C4-2B (cell line): Measurements from ENCODE around the gene VSIR.

ENCODE experiments used
- ZFX ChIP-seq: fragments of 450-650 bp; IDR thresholded peaks from 2 replicates; pipeline ENCODE4 v1.6.1; 2017
- TF ChIP-seq, protein P1 (sequence below): fragments of 450-650 bp; conservative IDR thresholded peaks from 2 replicates; pipeline ENCODE4 v1.5.1; 2017; ENCODE audit warnings: mild to moderate bottlenecking

DNA sequence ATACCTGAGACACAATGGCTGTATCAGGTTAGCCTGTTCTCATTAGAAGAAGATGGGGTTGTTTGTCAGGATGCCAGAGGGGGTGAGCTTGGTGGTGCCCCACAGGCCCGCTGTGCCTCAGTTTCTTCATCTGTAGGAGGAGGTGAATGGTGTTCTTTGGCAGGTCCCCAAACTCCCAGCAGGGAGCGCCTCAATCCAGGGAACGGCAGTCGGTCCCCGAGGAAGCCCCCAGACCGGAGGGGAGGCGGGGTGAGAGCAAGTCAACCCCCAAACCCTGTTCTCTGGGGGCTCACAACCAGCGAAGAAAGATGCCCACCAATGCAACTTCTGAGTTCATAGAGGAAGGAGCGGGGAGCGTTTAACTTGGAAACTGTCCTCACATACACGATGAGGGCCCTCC is 69.7 kb downstream of the VSIR start:
- TF ChIP-seq, protein P1, sequence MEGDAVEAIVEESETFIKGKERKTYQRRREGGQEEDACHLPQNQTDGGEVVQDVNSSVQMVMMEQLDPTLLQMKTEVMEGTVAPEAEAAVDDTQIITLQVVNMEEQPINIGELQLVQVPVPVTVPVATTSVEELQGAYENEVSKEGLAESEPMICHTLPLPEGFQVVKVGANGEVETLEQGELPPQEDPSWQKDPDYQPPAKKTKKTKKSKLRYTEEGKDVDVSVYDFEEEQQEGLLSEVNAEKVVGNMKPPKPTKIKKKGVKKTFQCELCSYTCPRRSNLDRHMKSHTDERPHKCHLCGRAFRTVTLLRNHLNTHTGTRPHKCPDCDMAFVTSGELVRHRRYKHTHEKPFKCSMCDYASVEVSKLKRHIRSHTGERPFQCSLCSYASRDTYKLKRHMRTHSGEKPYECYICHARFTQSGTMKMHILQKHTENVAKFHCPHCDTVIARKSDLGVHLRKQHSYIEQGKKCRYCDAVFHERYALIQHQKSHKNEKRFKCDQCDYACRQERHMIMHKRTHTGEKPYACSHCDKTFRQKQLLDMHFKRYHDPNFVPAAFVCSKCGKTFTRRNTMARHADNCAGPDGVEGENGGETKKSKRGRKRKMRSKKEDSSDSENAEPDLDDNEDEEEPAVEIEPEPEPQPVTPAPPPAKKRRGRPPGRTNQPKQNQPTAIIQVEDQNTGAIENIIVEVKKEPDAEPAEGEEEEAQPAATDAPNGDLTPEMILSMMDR, result no peak
- TF ChIP-seq ZFX, result no peak
